Measurements from ENCODE around the gene GTF2A1. TPM values are rescaled to one million over a fixed set of nuclear protein-coding genes. Genes with fewer than 3 reads are reported as not detected.

Gene GTF2A1
- total RNA-seq, 1 donor from 2014 or later: 40.4 TPM

DNA sequence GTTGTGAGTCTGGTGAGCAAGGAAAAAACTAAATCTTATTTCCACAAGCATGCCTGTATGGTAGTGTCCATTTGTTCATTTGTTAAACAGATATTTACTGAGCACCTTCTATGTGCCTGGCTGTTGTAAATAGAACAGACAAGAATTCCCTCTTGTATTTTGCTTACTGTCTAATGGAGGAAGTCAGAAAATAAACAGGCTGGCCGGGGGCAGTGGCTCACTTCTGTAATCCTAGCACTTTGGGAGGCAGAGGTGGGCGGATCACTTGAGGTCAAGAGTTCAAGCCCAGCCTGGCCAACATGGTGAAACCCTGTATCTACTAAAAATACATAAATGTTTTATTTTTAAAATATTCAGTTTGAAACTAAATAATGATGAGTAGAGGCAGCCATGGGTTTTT, 79.3 kb downstream of the GTF2A1 start:
- no peak for DNase-seq (ENCODE audit: low read depth, low spot score)

GRCh38 chr14:81138429-81138828, 82.3 kb downstream of the GTF2A1 start:
- DNase-seq (ENCODE audit: low read depth, low spot score): no peak

GRCh38 chr14:81137316-81137715, 83.4 kb downstream of the GTF2A1 start:
- no peak for DNase-seq (ENCODE audit: low read depth, low spot score)

DNA sequence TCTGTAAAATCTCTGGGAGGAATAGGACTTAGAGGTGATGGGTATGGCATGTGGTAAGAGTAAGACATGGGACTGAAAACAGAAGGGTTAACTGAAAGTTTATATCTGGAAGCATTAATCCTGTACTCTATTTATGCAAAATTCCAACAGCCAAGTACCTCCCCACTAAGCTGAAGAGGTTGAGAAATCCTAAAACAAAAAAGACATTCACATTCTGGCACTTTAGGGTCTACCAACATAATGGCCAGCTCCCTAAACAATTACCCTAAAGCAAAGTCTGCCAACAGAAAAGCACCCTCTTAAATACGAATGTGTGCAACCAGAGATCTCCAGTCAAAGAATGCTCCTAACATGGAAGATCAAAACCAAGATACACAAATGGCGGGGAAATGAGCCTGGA, 87.4 kb downstream of the GTF2A1 start:
- no peak for DNase-seq (ENCODE audit: low read depth, low spot score)

- DNase-seq (ENCODE audit: low read depth, low spot score): no peak
Observed at GRCh38 chr14:81132468-81132867, 88.3 kb downstream of the GTF2A1 start.

DNA sequence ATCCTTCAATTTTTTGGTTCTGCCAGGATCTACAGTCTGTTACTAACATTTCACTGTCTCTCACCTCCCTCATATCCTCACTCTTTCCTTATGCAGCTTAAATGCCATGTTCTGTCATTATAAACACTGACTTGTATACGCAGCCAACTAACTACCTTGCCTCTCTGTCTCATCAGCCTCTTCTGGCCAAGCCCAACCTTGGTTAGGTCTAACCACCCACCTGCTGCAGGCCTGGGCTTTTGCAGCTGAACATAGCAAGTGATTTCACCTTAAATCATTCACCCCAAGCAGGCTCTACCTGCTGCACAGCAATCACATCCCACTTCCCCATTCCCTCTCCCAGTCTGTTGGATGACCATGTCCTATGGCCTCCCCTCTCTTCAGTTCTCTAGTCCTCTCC, 91.5 kb downstream of the GTF2A1 start:
- DNase-seq (ENCODE audit: low read depth, low spot score): no peak

DNA sequence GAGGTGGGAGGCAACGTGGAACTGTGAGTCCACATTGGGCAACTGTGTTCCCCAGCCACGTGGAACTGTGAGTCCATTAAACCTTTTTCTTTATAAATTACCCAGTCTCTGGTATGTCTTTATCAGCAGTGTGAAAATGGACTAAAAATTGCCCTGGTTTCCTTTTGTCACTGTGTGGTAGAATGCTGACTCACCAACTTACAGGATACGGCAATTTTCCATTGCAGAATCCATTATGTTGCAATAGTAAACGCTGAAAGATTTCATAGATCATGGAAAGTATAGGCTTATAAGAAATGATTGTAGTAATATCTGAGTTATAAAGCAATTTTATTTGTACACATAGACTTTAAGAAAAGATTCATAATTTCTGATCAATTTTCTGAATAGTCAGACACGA, 93.0 kb downstream of the GTF2A1 start:
- no peak for DNase-seq (ENCODE audit: low read depth, low spot score)

DNA sequence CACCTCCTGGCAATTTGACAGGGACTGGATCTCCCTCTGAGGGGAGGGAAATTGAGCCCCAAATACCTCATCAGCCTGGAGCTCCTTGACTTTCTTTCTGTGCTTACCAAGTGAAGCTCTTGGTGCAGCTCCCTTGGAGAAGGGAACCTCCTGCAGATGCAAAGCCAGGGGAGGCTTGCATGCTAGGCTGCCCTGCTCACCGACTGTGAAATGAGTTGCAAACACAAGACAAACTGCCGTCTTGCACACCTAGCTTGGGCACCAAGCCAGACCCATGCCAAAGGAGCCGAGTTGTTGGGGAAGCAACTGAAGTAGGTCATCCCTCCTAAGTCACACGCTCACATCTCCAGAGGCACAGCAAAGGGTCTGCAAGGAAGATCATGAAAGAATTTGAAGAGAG, 95.2 kb downstream of the GTF2A1 start:
- no peak for DNase-seq (ENCODE audit: low read depth, low spot score)

Other genes with a start within 250 kb of the GTF2A1 start
- gene STON2, start 179.4 kb upstream of the GTF2A1 start, total RNA-seq: 0.11 and 0.13 TPM in 2 replicates

Measured in pulmonary artery endothelial cell (primary cell).